ENCODE data around the gene BSPRY. TPM values are rescaled to one million over a fixed set of nuclear protein-coding genes. Genes with fewer than 3 reads are reported as not detected.

BSPRY gene
- total and polyA plus RNA-seq, 2 experiments from 2014 or later = 4.8 to 6.6 TPM

GRCh38 chr9:113337714-113338113, 11.6 kb upstream of the BSPRY start:
- Mint-ChIP-seq H3K27ac (no peak overlapping the region), H3K27me3 (ENCODE audit: insufficient read depth, low read depth, poor library complexity) (peaks cover 20% of the 10 kb centered on the region), H3K4me1 (peaks cover 5% of the 10 kb centered on the region; the same call in 1 of the 3 replicates), H3K4me3 (no peak overlapping the region), H3K36me3 (ENCODE audit: low read depth) (no peaks in the 10 kb centered on the region), H3K9me3 (no peaks in the 10 kb centered on the region)
- Histone ChIP-seq H3K9me2 (ENCODE audit: insufficient read depth) (no peaks in the 10 kb centered on the region), H3K79me2 (replicated peaks; ENCODE audit: insufficient read depth) (no peaks in the 10 kb centered on the region), H3K27me3 (ENCODE audit: insufficient read depth) (peaks cover 19% of the 10 kb centered on the region), H3K4me3 (no peak overlapping the region), H3K36me3 (ENCODE audit: insufficient read depth) (no peaks in the 10 kb centered on the region), H3F3A (replicated peaks; ENCODE audit: low read depth) (no peaks in the 10 kb centered on the region), H3K27ac (ENCODE audit: low read depth) (no peak overlapping the region), H3K4me2 (no peak overlapping the region), H2AFZ (no peak overlapping the region), H4K20me1 (replicated peaks; ENCODE audit: insufficient read depth) (no peaks in the 10 kb centered on the region), H3K4me1 (ENCODE audit: insufficient read depth) (no peaks in the 10 kb centered on the region)
- DNase-seq (ENCODE audit: low spot score) = no peak
- no peak for TF ChIP-seq CTCF (conservative IDR thresholded peaks at IDR 0.05; ENCODE audit: low read depth in 2 of 2)
- no peak for TF ChIP-seq CREB1 (CRISPR knock-in tag; IDR thresholded peaks at IDR 0.05; ENCODE audit: low read depth)
- TF ChIP-seq ZNF331 (CRISPR knock-in tag; IDR thresholded peaks at IDR 0.05; ENCODE audit: low read depth) = no peak
- no peak for TF ChIP-seq EZH2phosphoT487 (IDR thresholded peaks at IDR 0.05; ENCODE audit: unreplicated experiment)
- TF ChIP-seq JUNB (IDR thresholded peaks at IDR 0.05; ENCODE audit: unreplicated experiment) = no peak
- TF ChIP-seq NANOG (IDR thresholded peaks at IDR 0.05; ENCODE audit: borderline replicate concordance) = no peak
- no peak for TF ChIP-seq POLR2AphosphoS5 (IDR thresholded peaks at IDR 0.05; ENCODE audit: low read depth)
- TF ChIP-seq STAT1 (IDR thresholded peaks at IDR 0.05; ENCODE audit: unreplicated experiment) = no peak
- no peak for TF ChIP-seq EZH2 (IDR thresholded peaks at IDR 0.05; ENCODE audit: low read depth, unreplicated experiment)
- TF ChIP-seq ZNF114 (CRISPR knock-in tag; IDR thresholded peaks at IDR 0.05) = no peak
- TF ChIP-seq, protein P1, sequence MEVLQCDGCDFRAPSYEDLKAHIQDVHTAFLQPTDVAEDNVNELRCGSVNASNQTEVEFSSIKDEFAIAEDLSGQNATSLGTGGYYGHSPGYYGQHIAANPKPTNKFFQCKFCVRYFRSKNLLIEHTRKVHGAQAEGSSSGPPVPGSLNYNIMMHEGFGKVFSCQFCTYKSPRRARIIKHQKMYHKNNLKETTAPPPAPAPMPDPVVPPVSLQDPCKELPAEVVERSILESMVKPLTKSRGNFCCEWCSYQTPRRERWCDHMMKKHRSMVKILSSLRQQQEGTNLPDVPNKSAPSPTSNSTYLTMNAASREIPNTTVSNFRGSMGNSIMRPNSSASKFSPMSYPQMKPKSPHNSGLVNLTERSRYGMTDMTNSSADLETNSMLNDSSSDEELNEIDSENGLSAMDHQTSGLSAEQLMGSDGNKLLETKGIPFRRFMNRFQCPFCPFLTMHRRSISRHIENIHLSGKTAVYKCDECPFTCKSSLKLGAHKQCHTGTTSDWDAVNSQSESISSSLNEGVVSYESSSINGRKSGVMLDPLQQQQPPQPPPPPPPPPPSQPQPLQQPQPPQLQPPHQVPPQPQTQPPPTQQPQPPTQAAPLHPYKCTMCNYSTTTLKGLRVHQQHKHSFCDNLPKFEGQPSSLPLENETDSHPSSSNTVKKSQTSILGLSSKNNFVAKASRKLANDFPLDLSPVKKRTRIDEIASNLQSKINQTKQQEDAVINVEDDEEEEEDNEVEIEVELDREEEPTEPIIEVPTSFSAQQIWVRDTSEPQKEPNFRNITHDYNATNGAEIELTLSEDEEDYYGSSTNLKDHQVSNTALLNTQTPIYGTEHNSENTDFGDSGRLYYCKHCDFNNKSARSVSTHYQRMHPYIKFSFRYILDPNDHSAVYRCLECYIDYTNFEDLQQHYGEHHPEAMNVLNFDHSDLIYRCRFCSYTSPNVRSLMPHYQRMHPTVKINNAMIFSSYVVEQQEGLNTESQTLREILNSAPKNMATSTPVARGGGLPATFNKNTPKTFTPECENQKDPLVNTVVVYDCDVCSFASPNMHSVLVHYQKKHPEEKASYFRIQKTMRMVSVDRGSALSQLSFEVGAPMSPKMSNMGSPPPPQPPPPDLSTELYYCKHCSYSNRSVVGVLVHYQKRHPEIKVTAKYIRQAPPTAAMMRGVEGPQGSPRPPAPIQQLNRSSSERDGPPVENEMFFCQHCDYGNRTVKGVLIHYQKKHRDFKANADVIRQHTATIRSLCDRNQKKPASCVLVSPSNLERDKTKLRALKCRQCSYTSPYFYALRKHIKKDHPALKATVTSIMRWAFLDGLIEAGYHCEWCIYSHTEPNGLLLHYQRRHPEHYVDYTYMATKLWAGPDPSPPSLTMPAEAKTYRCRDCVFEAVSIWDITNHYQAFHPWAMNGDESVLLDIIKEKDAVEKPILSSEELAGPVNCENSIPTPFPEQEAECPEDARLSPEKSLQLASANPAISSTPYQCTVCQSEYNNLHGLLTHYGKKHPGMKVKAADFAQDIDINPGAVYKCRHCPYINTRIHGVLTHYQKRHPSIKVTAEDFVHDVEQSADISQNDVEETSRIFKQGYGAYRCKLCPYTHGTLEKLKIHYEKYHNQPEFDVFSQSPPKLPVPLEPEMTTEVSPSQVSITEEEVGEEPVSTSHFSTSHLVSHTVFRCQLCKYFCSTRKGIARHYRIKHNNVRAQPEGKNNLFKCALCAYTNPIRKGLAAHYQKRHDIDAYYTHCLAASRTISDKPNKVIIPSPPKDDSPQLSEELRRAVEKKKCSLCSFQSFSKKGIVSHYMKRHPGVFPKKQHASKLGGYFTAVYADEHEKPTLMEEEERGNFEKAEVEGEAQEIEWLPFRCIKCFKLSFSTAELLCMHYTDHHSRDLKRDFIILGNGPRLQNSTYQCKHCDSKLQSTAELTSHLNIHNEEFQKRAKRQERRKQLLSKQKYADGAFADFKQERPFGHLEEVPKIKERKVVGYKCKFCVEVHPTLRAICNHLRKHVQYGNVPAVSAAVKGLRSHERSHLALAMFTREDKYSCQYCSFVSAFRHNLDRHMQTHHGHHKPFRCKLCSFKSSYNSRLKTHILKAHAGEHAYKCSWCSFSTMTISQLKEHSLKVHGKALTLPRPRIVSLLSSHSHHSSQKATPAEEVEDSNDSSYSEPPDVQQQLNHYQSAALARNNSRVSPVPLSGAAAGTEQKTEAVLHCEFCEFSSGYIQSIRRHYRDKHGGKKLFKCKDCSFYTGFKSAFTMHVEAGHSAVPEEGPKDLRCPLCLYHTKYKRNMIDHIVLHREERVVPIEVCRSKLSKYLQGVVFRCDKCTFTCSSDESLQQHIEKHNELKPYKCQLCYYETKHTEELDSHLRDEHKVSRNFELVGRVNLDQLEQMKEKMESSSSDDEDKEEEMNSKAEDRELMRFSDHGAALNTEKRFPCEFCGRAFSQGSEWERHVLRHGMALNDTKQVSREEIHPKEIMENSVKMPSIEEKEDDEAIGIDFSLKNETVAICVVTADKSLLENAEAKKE (CRISPR knock-in tag; IDR thresholded peaks at IDR 0.05) = no peak
- TF ChIP-seq, protein P2, sequence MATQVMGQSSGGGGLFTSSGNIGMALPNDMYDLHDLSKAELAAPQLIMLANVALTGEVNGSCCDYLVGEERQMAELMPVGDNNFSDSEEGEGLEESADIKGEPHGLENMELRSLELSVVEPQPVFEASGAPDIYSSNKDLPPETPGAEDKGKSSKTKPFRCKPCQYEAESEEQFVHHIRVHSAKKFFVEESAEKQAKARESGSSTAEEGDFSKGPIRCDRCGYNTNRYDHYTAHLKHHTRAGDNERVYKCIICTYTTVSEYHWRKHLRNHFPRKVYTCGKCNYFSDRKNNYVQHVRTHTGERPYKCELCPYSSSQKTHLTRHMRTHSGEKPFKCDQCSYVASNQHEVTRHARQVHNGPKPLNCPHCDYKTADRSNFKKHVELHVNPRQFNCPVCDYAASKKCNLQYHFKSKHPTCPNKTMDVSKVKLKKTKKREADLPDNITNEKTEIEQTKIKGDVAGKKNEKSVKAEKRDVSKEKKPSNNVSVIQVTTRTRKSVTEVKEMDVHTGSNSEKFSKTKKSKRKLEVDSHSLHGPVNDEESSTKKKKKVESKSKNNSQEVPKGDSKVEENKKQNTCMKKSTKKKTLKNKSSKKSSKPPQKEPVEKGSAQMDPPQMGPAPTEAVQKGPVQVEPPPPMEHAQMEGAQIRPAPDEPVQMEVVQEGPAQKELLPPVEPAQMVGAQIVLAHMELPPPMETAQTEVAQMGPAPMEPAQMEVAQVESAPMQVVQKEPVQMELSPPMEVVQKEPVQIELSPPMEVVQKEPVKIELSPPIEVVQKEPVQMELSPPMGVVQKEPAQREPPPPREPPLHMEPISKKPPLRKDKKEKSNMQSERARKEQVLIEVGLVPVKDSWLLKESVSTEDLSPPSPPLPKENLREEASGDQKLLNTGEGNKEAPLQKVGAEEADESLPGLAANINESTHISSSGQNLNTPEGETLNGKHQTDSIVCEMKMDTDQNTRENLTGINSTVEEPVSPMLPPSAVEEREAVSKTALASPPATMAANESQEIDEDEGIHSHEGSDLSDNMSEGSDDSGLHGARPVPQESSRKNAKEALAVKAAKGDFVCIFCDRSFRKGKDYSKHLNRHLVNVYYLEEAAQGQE (IDR thresholded peaks at IDR 0.05; ENCODE audit: unreplicated experiment) = no peak
- no peak for TF ChIP-seq ETS1 (IDR thresholded peaks at IDR 0.05)
- ATAC-seq = no peak
